Measurements from ENCODE around the gene TTC9.

Gene TTC9

GRCh38 chr14:70641548-70642302 is at the start of gene TTC9:
TSS of gene TTC9 (plus strand) at chr14:70641916. CDS start at chr14:70642130, 214 bp downstream.
- DNase-seq (ENCODE audit: low read depth): no peak
- no peak for TF ChIP-seq CTCF (IDR thresholded peaks at IDR 0.05; ENCODE audit: low read depth, low read length, missing control alignments)

GRCh38 chr14:70594461-70594860 is 47.3 kb upstream of the TTC9 start:
- no peak for TF ChIP-seq CTCF (IDR thresholded peaks at IDR 0.05; ENCODE audit: low read depth, low read length, missing control alignments)
- DNase-seq (ENCODE audit: low read depth): no peak

More at GRCh38 chr14:70641548-70642302, at the start of gene TTC9:
- H3K4me3 ChIP-seq (ENCODE audit: low read depth, low read length): peak within 1 kb of the TSS; percentile 97

GRCh38 chr14:70595443-70596185 is 46.1 kb upstream of the TTC9 start:
- DNase-seq (ENCODE audit: low read depth): no peak
- no peak overlapping the region for H3K4me3 ChIP-seq (ENCODE audit: low read depth, low read length)
- no peak for TF ChIP-seq CTCF (IDR thresholded peaks at IDR 0.05; ENCODE audit: low read depth, low read length, missing control alignments)

More at GRCh38 chr14:70594461-70594860, 47.3 kb upstream of the TTC9 start:
- H3K4me3 ChIP-seq (ENCODE audit: low read depth, low read length): no peak overlapping the region

- no peak for DNase-seq (ENCODE audit: low read depth)
- TF ChIP-seq CTCF (IDR thresholded peaks at IDR 0.05; ENCODE audit: low read depth, low read length, missing control alignments): no peak
- H3K4me3 ChIP-seq (ENCODE audit: low read depth, low read length): no peak overlapping the region
These were observed 44.0 kb upstream of the TTC9 start for GRCh38 chr14:70597731-70598130.

GRCh38 chr14:70599345-70599744 is 42.4 kb upstream of the TTC9 start:
- no peak for TF ChIP-seq CTCF (IDR thresholded peaks at IDR 0.05; ENCODE audit: low read depth, low read length, missing control alignments)
- DNase-seq (ENCODE audit: low read depth): no peak
- peak overlapping the region; percentile 100; the same call in 1 of the 2 replicates for H3K4me3 ChIP-seq (ENCODE audit: low read depth, low read length)

- TF ChIP-seq CTCF (IDR thresholded peaks at IDR 0.05; ENCODE audit: low read depth, low read length, missing control alignments): no peak
- peak; percentile 79 for DNase-seq (ENCODE audit: low read depth)
- peak within 1 kb of the TSS; percentile 100 for H3K4me3 ChIP-seq (ENCODE audit: low read depth, low read length)
These were observed 41.1 kb upstream of the TTC9 start, which contains the start of gene MED6 for GRCh38 chr14:70600382-70601157. TSS of gene MED6 (minus strand) at chr14:70600655. CDS start at chr14:70600637, 18 bp downstream.
